Spleen (tissue), 11 donors: ENCODE results near the gene TMEM126A. TPM values are rescaled to one million over a fixed set of nuclear protein-coding genes. Genes with fewer than 3 reads are reported as not detected.

ENCODE experiments used
- DNase-seq: peaks from one replicate; pipeline ENCODE4 v3.0.0-alpha.2; 2020
- H3K27ac ChIP-seq, 8 donors: fragments of 200-600 bp; sonication (generic) in 7 of 8; 1 replicate in 4 of 8; 2 replicates in 4 of 8; pipeline versions ENCODE4 v1.5.0 to v1.8.0; 2016 to 2021; ENCODE audit warnings: inconsistent platforms in 4 of 8, mild to moderate bottlenecking in 4 of 8, moderate library complexity in 1 of 8
- H3K27me3 ChIP-seq, 7 donors: fragments of 200-600 bp; sonication (generic) in 6 of 7; replicated peaks in 1 of 7; 1 replicate in 4 of 7; 2 replicates in 3 of 7; pipeline versions ENCODE4 v1.5.0 to v1.8.0; 2016 to 2021; ENCODE audit warnings: inconsistent platforms in 3 of 7, mild to moderate bottlenecking in 1 of 7
- H3K36me3 ChIP-seq, 6 donors: fragments of 200-600 bp; sonication (generic) in 5 of 6; 1 replicate in 4 of 6; 2 replicates in 2 of 6; pipeline versions ENCODE4 v1.5.0 to v1.8.0; 2016 to 2021; ENCODE audit warnings: inconsistent platforms in 2 of 6
- H3K4me1 ChIP-seq, 6 donors: fragments of 200-600 bp; sonication (generic) in 5 of 6; 1 replicate in 3 of 6; 2 replicates in 3 of 6; pipeline versions ENCODE4 v1.5.0 to v1.8.0; 2016 to 2021; ENCODE audit warnings: inconsistent platforms in 3 of 6
- H3K4me3 ChIP-seq, 8 donors: fragments of 200-600 bp; sonication (generic) in 7 of 8; 1 replicate in 4 of 8; 2 replicates in 4 of 8; pipeline versions ENCODE4 v1.5.0 to v1.8.0; 2016 to 2021; ENCODE audit warnings: inconsistent platforms in 4 of 8, mild to moderate bottlenecking in 4 of 8, moderate library complexity in 2 of 8
- H3K9me3 ChIP-seq, 8 donors: fragments of 200-600 bp; sonication (generic) in 7 of 8; 1 replicate in 4 of 8; 2 replicates in 4 of 8; pipeline versions ENCODE4 v1.5.0 to v1.8.0; 2016 to 2021; ENCODE audit warnings: inconsistent platforms in 4 of 8
- CTCF ChIP-seq, 11 experiments: fragments of 200-600 bp in 7 of 11; fragments of 450-650 bp in 4 of 11; sonication (generic) in 4 of 11; IDR thresholded peaks in 8 of 11; conservative IDR thresholded peaks in 3 of 11; 1 replicate in 7 of 11; 2 replicates in 4 of 11; pipeline versions ENCODE4 v1.4.0 to v1.8.0; 2016 to 2021; ENCODE audit warnings: antibody characterized with exemption in 11 of 11, inconsistent platforms in 4 of 11, mild to moderate bottlenecking in 1 of 11
- POLR2A ChIP-seq, 3 donors: fragments of 450-650 bp; IDR thresholded peaks; one replicate each; pipeline ENCODE4 v1.5.1; 2017; ENCODE audit warnings: antibody characterized with exemption in 3 of 3, mild to moderate bottlenecking in 1 of 3
- POLR2AphosphoS5 ChIP-seq, 3 donors: sonication (generic); formaldehyde crosslinking; IDR thresholded peaks; one replicate each; pipeline ENCODE4 v1.5.1; 2017; ENCODE audit warnings: antibody characterized with exemption in 3 of 3
- WGBS, 5 donors: extraction: QIAGEN DNeasy Blood & Tissue Kit in 3 of 5; methylation state at CpG; one replicate each; pipeline versions ENCODE4 v1.1.5 to v1.1.7; 2013 to 2018; 5-methylcytosine and 5-hydroxymethylcytosine counted together
- intact Hi-C: fragments of 100-400 bp; cut with DNase I; formaldehyde crosslinking; loops from one replicate; pipeline ENCODE4 v1.15.0; 2023; ENCODE audit warnings: low total_unique reads
- polyA plus RNA-seq, 3 donors: library from polyadenylated mRNA; stranded (reverse); fragments of 200-250 nt; gene quantifications; one replicate each; pipeline ENCODE4 v1.2.1, GENCODE V29; 2013
- total RNA-seq, 7 donors: library from RNA; depleted of rRNA in 3 of 7; stranded (reverse); fragments of >200 nt in 3 of 7; fragmentation: NEBNext Ultra II Directional in 4 of 7; extraction: Animal tissue kit (Norgen Biotek cat#: 25700) in 4 of 7; gene quantifications; one replicate each; pipeline versions ENCODE4 v1.1.0 to v1.2.1, GENCODE V29; 2016 to 2021
- donor health status: healthy with polysubstance abuse.
- donor health status: DM: no; HTN: no; CAD: no; lungs with moderate emphysema.
- donor health status: DM: no; HTN: no; CAD: no.
- donor health status: Bipolar disorder and iron deficiency.
- donor health status: healthy.
- donor health status: DM: no; HTN: no; CAD: no.
- donor health status: DM: yes; HTN: yes; CAD: no.

Gene TMEM126A
- total and polyA plus RNA-seq, 10 donors: 14.6 to 47.6 (median 20.2) TPM

DNA sequence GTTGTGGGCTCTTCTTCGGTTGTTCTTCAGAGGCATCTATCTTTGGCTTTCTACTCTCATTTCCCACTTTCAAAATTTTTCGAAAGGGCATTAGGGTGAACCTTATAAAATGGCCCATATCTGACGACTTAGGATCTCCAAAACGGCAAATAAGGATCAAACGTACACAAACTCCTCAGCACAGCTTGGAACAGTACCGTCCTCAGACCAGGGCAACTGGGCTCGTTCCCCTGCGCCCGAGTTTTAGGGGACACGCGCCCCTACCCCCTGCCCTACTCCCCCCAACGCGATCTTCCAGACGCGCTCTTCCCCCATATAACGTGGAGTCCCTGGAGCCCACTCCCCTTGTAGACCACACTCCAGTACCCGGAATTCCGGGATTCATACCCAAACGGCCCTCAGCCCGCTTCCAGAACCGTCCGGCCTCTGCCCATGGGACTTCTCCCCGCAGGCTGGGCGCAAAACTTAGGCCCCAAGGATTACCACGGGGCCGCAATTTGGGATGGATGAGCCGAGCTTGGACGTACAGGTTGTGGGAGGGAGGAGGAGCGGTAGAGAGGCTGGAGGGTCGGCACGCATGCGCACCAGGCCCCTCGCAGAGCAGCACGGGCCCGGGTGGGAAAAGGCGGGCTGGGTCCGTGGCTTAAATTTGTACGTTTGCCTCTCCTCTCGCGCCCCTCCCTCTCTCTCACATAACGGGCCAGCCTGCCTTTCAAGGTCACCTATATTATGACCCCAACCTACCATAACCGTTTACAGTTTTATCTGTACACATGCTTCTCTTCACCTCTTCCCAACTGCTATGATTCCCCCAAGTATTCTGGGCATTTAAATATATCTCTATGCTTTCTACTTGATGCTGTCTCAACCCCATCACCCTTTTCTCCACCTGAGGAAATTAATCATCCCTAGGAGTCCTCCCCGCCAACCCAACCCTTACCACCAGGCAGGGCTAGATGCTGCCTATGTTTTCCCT lies 34.9 kb downstream of the TMEM126A start:
- Histone ChIP-seq H3K9me3 (no peaks in the 10 kb centered on the region), H3K36me3 (no peaks in the 10 kb centered on the region), H3K27me3 (no peaks in the 10 kb centered on the region), H3K4me1 (peaks cover 0 to 30% (median 2%) of the 10 kb centered on the region in 6 donors), H3K27ac (peak overlapping the region in 7 of 8 donors; percentile 5 to 74 (median 46)), H3K4me3 (peak overlapping the region; percentile 31 to 72 (median 50))
- intact Hi-C loops: no loop called here
- peak; percentile 49 to 69 (median 63) for TF ChIP-seq POLR2AphosphoS5 (IDR thresholded peaks at IDR 0.05)
- TF ChIP-seq POLR2A (IDR thresholded peaks at IDR 0.05): no peak
- TF ChIP-seq CTCF (IDR thresholded peaks at IDR 0.05 in 8 of 11, conservative IDR thresholded peaks at IDR 0.05 in 3 of 11): no peak
- peak; percentile 85 for DNase-seq
- WGBS, 5 donors: 16 to 39% (median 28%) methylated on average over 38 to 43 of the region's 43 CpGs

DNA sequence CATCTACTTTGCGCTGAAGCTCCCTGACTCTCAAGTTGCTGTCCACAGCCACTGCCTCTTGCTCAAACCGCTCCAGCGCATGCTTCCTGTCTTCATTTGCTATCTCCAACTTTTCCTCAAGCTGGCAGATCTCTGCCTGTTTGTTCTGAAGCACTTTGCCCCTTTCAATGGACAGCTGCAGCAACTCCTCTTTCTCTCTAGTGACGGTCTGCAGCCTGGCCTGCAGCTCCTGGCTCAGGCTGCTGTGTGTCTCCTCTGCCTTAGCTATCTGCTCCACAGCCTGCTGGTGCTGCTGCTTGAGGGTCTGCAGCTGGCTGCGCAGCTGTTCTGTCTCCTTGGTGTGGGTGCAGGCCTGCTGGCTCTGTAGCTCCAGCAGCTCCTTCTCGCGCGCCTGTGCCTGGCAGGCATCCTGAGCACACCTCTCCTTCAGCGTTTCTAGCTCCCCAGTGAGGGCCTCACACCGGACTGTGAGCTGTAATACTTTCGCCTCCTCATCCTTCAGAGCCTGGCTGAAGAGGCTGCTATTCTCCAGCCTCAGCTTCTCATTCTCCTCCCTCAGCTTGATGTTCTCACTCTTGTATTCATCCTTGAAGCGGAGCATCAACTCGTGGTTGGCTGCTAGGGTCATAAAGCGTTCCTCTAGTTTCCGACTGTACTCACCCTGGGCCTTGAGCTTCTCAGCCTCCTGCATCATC lies 37.5 kb downstream of the TMEM126A start:
- Histone ChIP-seq H3K4me3 (peak overlapping the region in 4 of 8 donors; percentile 15 to 41 (median 21)), H3K27ac (peak overlapping the region in 5 of 8 donors; percentile 31 to 63 (median 55)), H3K4me1 (peaks cover 0 to 25% (median 2%) of the 10 kb centered on the region in 6 donors), H3K36me3 (no peaks in the 10 kb centered on the region), H3K9me3 (no peaks in the 10 kb centered on the region), H3K27me3 (no peaks in the 10 kb centered on the region)
- TF ChIP-seq POLR2AphosphoS5 (IDR thresholded peaks at IDR 0.05) (peak; percentile 14 to 41 (median 29)), POLR2A (IDR thresholded peaks at IDR 0.05) (no peak), CTCF (IDR thresholded peaks at IDR 0.05 in 8 of 11, conservative IDR thresholded peaks at IDR 0.05 in 3 of 11) (no peak)
- intact Hi-C loops: no loop called here
- DNase-seq: peak; percentile 54
- 77 to 83% (median 79%) methylated on average over 15 of the region's 15 CpGs for WGBS, 5 donors

DNA sequence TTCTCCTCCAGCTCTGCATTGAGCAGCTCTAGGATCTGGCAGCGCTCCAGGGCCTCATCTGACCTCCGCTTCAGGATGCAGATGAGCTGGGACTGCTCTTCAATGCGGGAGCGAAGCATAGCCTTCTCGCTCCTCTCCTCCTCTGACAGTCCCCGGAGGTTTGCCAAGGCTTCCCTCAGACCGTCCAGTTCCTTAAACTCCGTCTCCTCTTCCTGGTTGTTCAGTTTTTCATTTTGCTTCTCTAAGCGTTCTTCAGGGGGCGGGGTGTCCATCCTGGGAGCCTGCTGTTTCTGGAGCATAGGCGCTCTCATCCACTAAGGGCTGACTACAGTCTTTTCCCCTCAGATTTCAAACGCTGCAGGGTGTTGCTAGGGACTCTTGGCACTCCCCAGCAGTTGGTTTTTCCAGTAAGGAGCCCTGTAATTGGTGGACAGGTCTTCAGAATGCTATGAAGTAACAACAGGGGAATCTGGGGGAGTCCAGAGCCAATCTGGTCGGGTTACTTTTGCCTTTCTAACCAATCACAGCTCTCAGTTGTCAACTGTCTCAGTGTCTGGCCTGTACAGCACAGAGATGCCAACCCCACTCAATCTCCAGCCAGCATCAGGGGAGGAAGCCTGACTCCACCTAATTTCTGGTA lies 38.2 kb downstream of the TMEM126A start, which contains the start of gene CCDC89:
Gene CCDC89, minus strand, starts transcription at position 376 of the 640 bp plus-strand sequence. Its CDS starts 65 bp downstream, at position 311.
- peak within 1 kb of the TSS in 5 of 8 donors; percentile 33 to 63 (median 55) for H3K27ac ChIP-seq
- peak within 1 kb of the TSS in 4 of 8 donors; percentile 15 to 41 (median 21) for H3K4me3 ChIP-seq
- no peaks in the 10 kb centered on the region for H3K36me3 ChIP-seq
- intact Hi-C loops: no loop called here
- DNase-seq: peak; percentile 64
- 61 to 73% (median 69%) methylated on average over 13 of the region's 13 CpGs for WGBS, 5 donors
- no peaks in the 10 kb centered on the region for H3K9me3 ChIP-seq
- no peak for TF ChIP-seq CTCF (IDR thresholded peaks at IDR 0.05 in 8 of 11, conservative IDR thresholded peaks at IDR 0.05 in 3 of 11)
- no peak for TF ChIP-seq POLR2AphosphoS5 (IDR thresholded peaks at IDR 0.05)
- TF ChIP-seq POLR2A (IDR thresholded peaks at IDR 0.05): no peak
- peaks cover 0 to 21% (median 2%) of the 10 kb centered on the region in 6 donors for H3K4me1 ChIP-seq
- no peaks in the 10 kb centered on the region for H3K27me3 ChIP-seq
